ENCODE results near the gene THBS3. TPM values are rescaled to one million over a fixed set of nuclear protein-coding genes. Genes with fewer than 3 reads are reported as not detected.
A peak's percentile ranks its signal among the peaks of the same experiment; 100 is the strongest.

The THBS3 gene
- total and polyA plus RNA-seq, 9 of the 15 experiments (the other 6 are each of a cell fraction or from before 2014, with no cell fraction given), result 0.59 to 8.3 (median 3.2) TPM

DNA sequence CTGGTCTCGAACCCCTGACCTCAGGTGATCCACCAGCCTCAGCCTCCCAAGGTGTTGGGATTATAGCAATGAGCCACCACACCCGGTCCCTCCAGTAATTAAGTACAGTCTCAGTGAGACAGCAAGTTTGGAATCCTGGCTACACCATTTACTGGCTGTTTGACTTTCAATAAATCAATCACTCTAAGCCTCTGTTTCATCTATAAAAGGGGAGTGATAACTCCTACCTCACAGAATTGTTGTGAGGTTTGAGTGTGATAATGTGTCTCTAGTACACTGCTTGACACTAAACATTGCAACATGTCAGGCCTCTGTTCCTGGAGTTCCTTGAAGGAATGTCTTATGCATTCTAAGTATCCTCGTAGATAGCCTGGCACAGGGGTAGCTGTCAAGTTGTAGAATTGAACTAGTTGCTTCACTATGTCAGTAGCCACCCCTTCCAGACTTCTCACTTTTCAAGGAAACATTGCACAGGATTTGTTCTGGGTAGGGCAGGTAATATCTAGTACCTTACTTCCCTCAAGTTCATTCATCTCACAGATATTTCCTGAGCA is 35.2 kb upstream of the THBS3 start:
- 43% methylated on average over 3 of the region's 3 CpGs for WGBS (ENCODE audit: insufficient coverage, low coverage, missing lambda C conversion rate)
- ATAC-seq, result no peak
- H3K4me2 ChIP-seq (ENCODE audit: insufficient read depth, low read length), result peak overlapping the region; percentile 85
- no peaks in the 10 kb centered on the region for H3K27me3 ChIP-seq (ENCODE audit: control insufficient read depth in 2 of 2, insufficient read depth in 2 of 2, low read length in 2 of 2)
- POLR2A ChIA-PET, result interaction anchor here (1.5 kb wide), 1 partner anchor 14 kb away, joined by 5 read pairs; no protein-coding TSS in a partner anchor
- no peaks in the 10 kb centered on the region for H4K20me1 ChIP-seq (replicated peaks; ENCODE audit: control insufficient read depth, insufficient read depth, low read length)
- intact Hi-C loops (cut with micrococcal nuclease) (no loop called here), in situ Hi-C loops (cut with MboI) (no loop called here)
- CTCF ChIA-PET (ENCODE audit: low intra/inter-chr PET ratio), result no interaction called here
- H3K79me2 ChIP-seq (ENCODE audit: control insufficient read depth, insufficient read depth, low read length), result peaks cover 14% of the 10 kb centered on the region; the same call in 2 of the 3 replicates
- peak overlapping the region; percentile 36; the same call in 2 of the 3 replicates for H3K27ac ChIP-seq (ENCODE audit: extremely low read depth, low read depth, low read length)
- TSS peak; percentile 66 for BruUV-seq (replicated peaks)
- H3K9me3 ChIP-seq (replicated peaks; ENCODE audit: control insufficient read depth, insufficient read depth, low read depth, low read length), result no peaks in the 10 kb centered on the region
- H3K9me1 ChIP-seq (ENCODE audit: control insufficient read depth, insufficient read depth, low read length), result no peaks in the 10 kb centered on the region
- TF ChIP-seq CEBPB (tag; IDR thresholded peaks at IDR 0.05), result peak; percentile 60; the same call in 1 of the 2 replicates
- TF ChIP-seq MEIS2 (IDR thresholded peaks at IDR 0.05; ENCODE audit: partially characterized antibody), result peak; percentile 90
- TF ChIP-seq SP1 (CRISPR knock-in tag; IDR thresholded peaks at IDR 0.05), result peak; percentile 36; the same call in 1 of the 2 replicates
- TF ChIP-seq C11orf30 (IDR thresholded peaks at IDR 0.05; ENCODE audit: low read depth), result 0 out of 2 replicates have a peak, but pooled peaks have one; percentile 11
- no peak for TF ChIP-seq CCNT2 (IDR thresholded peaks at IDR 0.05; ENCODE audit: borderline replicate concordance, extremely low read depth, insufficient read length, low read depth, low read length)
- TF ChIP-seq PKNOX1 (IDR thresholded peaks at IDR 0.05), result peak; percentile 70
- TF ChIP-seq OTX1 (CRISPR knock-in tag; IDR thresholded peaks at IDR 0.05), result no peak
- TF ChIP-seq, protein P1, sequence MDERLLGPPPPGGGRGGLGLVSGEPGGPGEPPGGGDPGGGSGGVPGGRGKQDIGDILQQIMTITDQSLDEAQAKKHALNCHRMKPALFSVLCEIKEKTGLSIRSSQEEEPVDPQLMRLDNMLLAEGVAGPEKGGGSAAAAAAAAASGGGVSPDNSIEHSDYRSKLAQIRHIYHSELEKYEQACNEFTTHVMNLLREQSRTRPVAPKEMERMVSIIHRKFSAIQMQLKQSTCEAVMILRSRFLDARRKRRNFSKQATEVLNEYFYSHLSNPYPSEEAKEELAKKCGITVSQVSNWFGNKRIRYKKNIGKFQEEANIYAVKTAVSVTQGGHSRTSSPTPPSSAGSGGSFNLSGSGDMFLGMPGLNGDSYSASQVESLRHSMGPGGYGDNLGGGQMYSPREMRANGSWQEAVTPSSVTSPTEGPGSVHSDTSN (CRISPR knock-in tag; IDR thresholded peaks at IDR 0.05; ENCODE audit: low read depth), result no peak
- TF ChIP-seq, protein P1 (tag; conservative IDR thresholded peaks at IDR 0.05; ENCODE audit: low read depth), result peak; percentile 80
- TF ChIP-seq NFE2 (IDR thresholded peaks at IDR 0.05; ENCODE audit: low read depth), result 0 out of 2 replicates have a peak, but pooled peaks have one; percentile 26
- peaks cover 6% of the 10 kb centered on the region; the same call in 1 of the 3 replicates for H3K36me3 ChIP-seq (ENCODE audit: control insufficient read depth, insufficient read depth, low read length)
- H3K4me1 ChIP-seq (replicated peaks in 1 of 2; ENCODE audit: control insufficient read depth in 2 of 2, insufficient read depth in 2 of 2, low read length in 2 of 2), result peaks cover 19 to 22% of the 10 kb centered on the region in 2 experiments
- FAIRE-seq, result peak; percentile 19
- peak overlapping the region; percentile 2; the same call in 1 of the 2 replicates for H2AFZ ChIP-seq (ENCODE audit: low read depth, low read length)
- peak in 1 of 4 experiments; percentile 41 for DNase-seq (ENCODE audit: extremely low read depth in 1 of 4, low spot score in 3 of 4)
- peak overlapping the region; percentile 42 to 63 for H3K9ac ChIP-seq (ENCODE audit: insufficient read depth in 1 of 2, low read depth in 2 of 2, low read length in 2 of 2)
- peak overlapping the region; percentile 44 for H3K4me3 ChIP-seq
